ENCODE data around the gene CBLN4. TPM values are rescaled to one million over a fixed set of nuclear protein-coding genes. Genes with fewer than 3 reads are reported as not detected.

Gene CBLN4
- total RNA-seq, 2 experiments from 2014 or later, result not detected

Other genes starting within 250 kb of the CBLN4 start
- not detected in 2 replicates for gene MC3R, start 243.2 kb upstream of the CBLN4 start, total RNA-seq (2014; rRNA removed; shearing (Covaris generic))
- not detected in 2 replicates for gene MC3R, start 243.2 kb upstream of the CBLN4 start, total RNA-seq (2022)

Data from OCI-LY7 (cell line).